HEK293 (cell line): ENCODE data around the gene BMP2K.
A peak's percentile ranks its signal among the peaks of the same experiment; 100 is the strongest.

Experiments
- CTCF ChIA-PET: fragments of 350-600 bp; formaldehyde crosslinking; extraction: SDS; loops from one replicate; lab custom pipeline; 2021; ENCODE audit warnings: antibody characterized with exemption; lab: Yijun Ruan, JAX
- POLR2A ChIA-PET: fragments of 300-600 bp; formaldehyde crosslinking; extraction: SDS; loops from one replicate; lab custom pipeline; 2020; ENCODE audit warnings: antibody characterized with exemption, inconsistent platforms; lab: Yijun Ruan, JAX
- H3K27ac ChIP-seq: fragments of 200-500 bp; sonication (Bioruptor generic); 2 replicates; pipeline ENCODE4 v1.5.1; 2014; ENCODE audit warnings: low read depth, low read length, control low read depth, inconsistent platforms; ENCODE audit errors: extremely low read depth
- H3K36me3 ChIP-seq, 2 experiments: fragments of 200-500 bp in 1 of 2; sonication (Bioruptor generic) in 1 of 2; 1 replicate in 1 of 2; 2 replicates in 1 of 2; pipeline ENCODE4 v1.5.1; 2014 to 2017; ENCODE audit warnings: inconsistent platforms in 2 of 2, low read length in 2 of 2; ENCODE audit not compliant: control insufficient read depth in 2 of 2, insufficient read depth in 1 of 2
- H3K4me1 ChIP-seq: fragments of 200-500 bp; sonication (Bioruptor generic); 2 replicates; pipeline ENCODE4 v1.5.1; 2014; ENCODE audit warnings: mild to moderate bottlenecking, low read length, inconsistent platforms; ENCODE audit not compliant: control insufficient read depth, insufficient read depth
- H3K4me3 ChIP-seq: 2 replicates; pipeline ENCODE4 v1.5.1; 2011; ENCODE audit warnings: low read depth, mild to moderate bottlenecking, control low read depth, low read length, moderate library complexity
- H3K9me3 ChIP-seq: fragments of 200-500 bp; sonication (Bioruptor generic); 2 replicates; pipeline ENCODE4 v1.5.1; 2014; ENCODE audit warnings: low read depth, low read length, inconsistent platforms; ENCODE audit not compliant: control insufficient read depth, insufficient read depth
- GLI4 ChIP-seq: fragments of 450-650 bp; formaldehyde crosslinking; IDR thresholded peaks from 2 replicates; pipeline ENCODE4 v1.5.1; 2016; ENCODE audit warnings: missing biosample characterization, missing genetic modification characterization
- GLIS1 ChIP-seq: fragments of 450-650 bp; formaldehyde crosslinking; IDR thresholded peaks from 2 replicates; pipeline ENCODE4 v1.5.1; 2016; ENCODE audit warnings: missing biosample characterization, missing genetic modification characterization
- KLF10 ChIP-seq: fragments of 450-650 bp; IDR thresholded peaks from 2 replicates; pipeline ENCODE4 v1.5.1; 2018; ENCODE audit warnings: missing biosample characterization, mild to moderate bottlenecking, missing genetic modification characterization
- OSR2 ChIP-seq: fragments of 450-650 bp; formaldehyde crosslinking; IDR thresholded peaks from 2 replicates; pipeline ENCODE4 v1.5.1; 2016; ENCODE audit warnings: missing biosample characterization, missing genetic modification characterization
- REPIN1 ChIP-seq: fragments of 450-650 bp; formaldehyde crosslinking; IDR thresholded peaks from 2 replicates; pipeline ENCODE4 v1.5.1; 2017; ENCODE audit warnings: missing biosample characterization, missing genetic modification characterization, low read depth
- ZNF133 ChIP-seq: fragments of 450-650 bp; formaldehyde crosslinking; IDR thresholded peaks from 2 replicates; pipeline ENCODE4 v1.5.1; 2016; ENCODE audit warnings: missing biosample characterization, missing genetic modification characterization
- ZNF311 ChIP-seq: fragments of 450-650 bp; formaldehyde crosslinking; IDR thresholded peaks from 2 replicates; pipeline ENCODE4 v1.5.1; 2017; ENCODE audit warnings: missing biosample characterization, missing genetic modification characterization, borderline replicate concordance
- ZNF335 ChIP-seq: fragments of 450-650 bp; formaldehyde crosslinking; conservative IDR thresholded peaks from 2 replicates; pipeline ENCODE4 v1.5.1; 2016; ENCODE audit warnings: missing biosample characterization, missing genetic modification characterization
- ZNF366 ChIP-seq: fragments of 450-650 bp; formaldehyde crosslinking; conservative IDR thresholded peaks from 2 replicates; pipeline ENCODE4 v1.5.1; 2016; ENCODE audit warnings: missing biosample characterization, missing genetic modification characterization
- ZNF433 ChIP-seq: fragments of 450-650 bp; formaldehyde crosslinking; IDR thresholded peaks from 2 replicates; pipeline ENCODE4 v1.5.1; 2016; ENCODE audit warnings: missing biosample characterization, missing genetic modification characterization, low read depth
- ZNF501 ChIP-seq: fragments of 450-650 bp; formaldehyde crosslinking; IDR thresholded peaks from 2 replicates; pipeline ENCODE4 v1.5.1; 2016; ENCODE audit warnings: missing biosample characterization, missing genetic modification characterization
- ZNF521 ChIP-seq: fragments of 450-650 bp; formaldehyde crosslinking; IDR thresholded peaks from 2 replicates; pipeline ENCODE4 v1.5.1; 2017; ENCODE audit warnings: missing biosample characterization, mild to moderate bottlenecking, missing genetic modification characterization
- ZNF548 ChIP-seq: fragments of 450-650 bp; formaldehyde crosslinking; IDR thresholded peaks from 2 replicates; pipeline ENCODE4 v1.5.1; 2016; ENCODE audit warnings: missing biosample characterization, missing genetic modification characterization
- ZNF600 ChIP-seq: fragments of 450-650 bp; formaldehyde crosslinking; IDR thresholded peaks from 2 replicates; pipeline ENCODE4 v1.5.1; 2016; ENCODE audit warnings: missing biosample characterization, missing genetic modification characterization
- ZNF664 ChIP-seq: fragments of 450-650 bp; formaldehyde crosslinking; IDR thresholded peaks from 2 replicates; pipeline ENCODE4 v1.5.1; 2016; ENCODE audit warnings: missing biosample characterization, missing genetic modification characterization
- ZNF747 ChIP-seq: fragments of 450-650 bp; formaldehyde crosslinking; IDR thresholded peaks from 2 replicates; pipeline ENCODE4 v1.5.1; 2016; ENCODE audit warnings: missing biosample characterization, missing genetic modification characterization
- TF ChIP-seq, protein P1 (sequence below): IDR thresholded peaks from 2 replicates; pipeline ENCODE4 v1.6.1; 2011; ENCODE audit warnings: mild to moderate bottlenecking, low read depth, low read length, borderline replicate concordance
- TF ChIP-seq, protein P2 (sequence below): fragments of 450-650 bp; formaldehyde crosslinking; IDR thresholded peaks from 2 replicates; pipeline ENCODE4 v1.5.1; 2016; ENCODE audit warnings: missing biosample characterization, missing genetic modification characterization, low read depth
- TF ChIP-seq, protein P3 (sequence below): fragments of 450-650 bp; formaldehyde crosslinking; IDR thresholded peaks from 2 replicates; pipeline ENCODE4 v1.5.1; 2016; ENCODE audit warnings: missing biosample characterization, missing genetic modification characterization
- TF ChIP-seq, protein P4 (sequence below): fragments of 450-650 bp; formaldehyde crosslinking; IDR thresholded peaks from 2 replicates; pipeline ENCODE4 v1.5.1; 2016; ENCODE audit warnings: missing biosample characterization, missing genetic modification characterization

Gene BMP2K

DNA sequence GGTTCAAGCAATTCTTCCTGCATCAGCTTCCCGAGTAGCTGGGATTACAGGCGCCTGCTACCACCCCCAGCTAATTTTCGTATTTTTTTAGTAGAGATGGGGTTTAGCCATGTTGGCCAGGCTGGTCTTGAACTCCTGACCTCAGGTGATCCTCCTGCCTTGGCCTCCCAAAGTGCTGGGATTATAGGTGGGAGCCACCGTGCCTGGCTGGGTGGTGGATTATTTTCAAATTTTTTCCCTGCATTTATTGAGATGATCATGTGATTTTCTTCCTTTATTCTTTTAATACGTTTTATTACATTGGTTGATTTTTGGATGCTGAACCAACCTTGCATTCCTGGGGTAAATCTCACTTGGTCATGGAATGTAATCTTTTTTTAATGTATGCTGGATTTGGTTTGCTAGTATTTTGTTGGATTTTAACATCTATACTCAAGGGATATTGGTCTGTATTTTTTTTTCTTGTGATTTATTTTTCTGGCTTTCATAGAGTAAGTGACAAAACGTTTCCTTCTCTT lies 30.9 kb downstream of the BMP2K start:
- ChIA-PET CTCF (no interaction called here), POLR2A (no interaction called here)
- Histone ChIP-seq H3K4me1 (0 out of 2 replicates have a peak, but pooled peaks cover 2% of the 10 kb centered on the region), H3K36me3 (no peaks in the 10 kb centered on the region), H3K27ac (no peak overlapping the region), H3K4me3 (no peak overlapping the region), H3K9me3 (no peaks in the 10 kb centered on the region)
- TF ChIP-seq KLF10 (no peak), REPIN1 (no peak), ZNF600 (tag by site-specific recombination) (no peak), ZNF335 (tag by site-specific recombination) (no peak), ZNF747 (tag by site-specific recombination) (no peak), ZNF366 (tag by site-specific recombination) (no peak), ZNF521 (tag by site-specific recombination) (no peak), ZNF501 (tag by site-specific recombination) (no peak), ZNF311 (tag by site-specific recombination) (no peak), ZNF548 (no peak)
- TF ChIP-seq, protein P1, sequence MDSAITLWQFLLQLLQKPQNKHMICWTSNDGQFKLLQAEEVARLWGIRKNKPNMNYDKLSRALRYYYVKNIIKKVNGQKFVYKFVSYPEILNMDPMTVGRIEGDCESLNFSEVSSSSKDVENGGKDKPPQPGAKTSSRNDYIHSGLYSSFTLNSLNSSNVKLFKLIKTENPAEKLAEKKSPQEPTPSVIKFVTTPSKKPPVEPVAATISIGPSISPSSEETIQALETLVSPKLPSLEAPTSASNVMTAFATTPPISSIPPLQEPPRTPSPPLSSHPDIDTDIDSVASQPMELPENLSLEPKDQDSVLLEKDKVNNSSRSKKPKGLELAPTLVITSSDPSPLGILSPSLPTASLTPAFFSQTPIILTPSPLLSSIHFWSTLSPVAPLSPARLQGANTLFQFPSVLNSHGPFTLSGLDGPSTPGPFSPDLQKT = no peak
- TF ChIP-seq, protein P2, sequence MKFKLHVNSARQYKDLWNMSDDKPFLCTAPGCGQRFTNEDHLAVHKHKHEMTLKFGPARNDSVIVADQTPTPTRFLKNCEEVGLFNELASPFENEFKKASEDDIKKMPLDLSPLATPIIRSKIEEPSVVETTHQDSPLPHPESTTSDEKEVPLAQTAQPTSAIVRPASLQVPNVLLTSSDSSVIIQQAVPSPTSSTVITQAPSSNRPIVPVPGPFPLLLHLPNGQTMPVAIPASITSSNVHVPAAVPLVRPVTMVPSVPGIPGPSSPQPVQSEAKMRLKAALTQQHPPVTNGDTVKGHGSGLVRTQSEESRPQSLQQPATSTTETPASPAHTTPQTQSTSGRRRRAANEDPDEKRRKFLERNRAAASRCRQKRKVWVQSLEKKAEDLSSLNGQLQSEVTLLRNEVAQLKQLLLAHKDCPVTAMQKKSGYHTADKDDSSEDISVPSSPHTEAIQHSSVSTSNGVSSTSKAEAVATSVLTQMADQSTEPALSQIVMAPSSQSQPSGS (tag by site-specific recombination) = no peak

DNA sequence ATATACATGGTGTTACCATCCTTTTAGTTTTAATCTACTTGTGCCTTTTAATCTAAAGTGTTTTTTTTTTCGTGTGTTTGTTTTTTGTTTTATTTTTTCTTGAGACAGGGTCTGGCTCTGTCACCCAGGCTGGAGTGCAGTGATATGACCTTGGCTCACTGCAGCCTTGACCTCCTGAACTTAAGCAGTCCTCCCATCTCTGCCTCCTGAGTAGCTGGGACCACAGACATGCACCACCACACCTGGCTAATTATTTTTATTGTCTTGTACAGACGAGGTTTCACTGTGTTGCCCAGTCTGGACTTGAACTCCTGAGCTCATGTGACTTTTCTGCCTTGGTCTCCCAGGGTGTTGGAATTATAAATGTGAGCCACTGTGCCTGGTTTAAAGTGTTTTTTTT lies 33.1 kb downstream of the BMP2K start:
- CTCF ChIA-PET = interaction anchor here (0.5 to 0.7 kb wide), 3 partner anchors 21 to 528 kb away, joined by 3 to 5 read pairs (median 3); no protein-coding TSS in a partner anchor
- no peak overlapping the region for H3K4me3 ChIP-seq
- H3K9me3 ChIP-seq = no peaks in the 10 kb centered on the region
- H3K36me3 ChIP-seq = no peaks in the 10 kb centered on the region
- H3K27ac ChIP-seq = no peak overlapping the region
- POLR2A ChIA-PET = interaction anchor here (0.6 kb wide), 1 partner anchor 956 kb away, joined by 4 read pairs; no protein-coding TSS in a partner anchor
- 0 out of 2 replicates have a peak, but pooled peaks cover 2% of the 10 kb centered on the region for H3K4me1 ChIP-seq
- TF ChIP-seq ZNF133 (tag by site-specific recombination) (no peak), GLI4 (tag by site-specific recombination) (no peak), GLIS1 (tag by site-specific recombination) (peak; percentile 37; the same call in 1 of the 2 replicates), OSR2 (no peak), ZNF433 (tag by site-specific recombination) (no peak), ZNF664 (no peak)
- TF ChIP-seq, protein P3, sequence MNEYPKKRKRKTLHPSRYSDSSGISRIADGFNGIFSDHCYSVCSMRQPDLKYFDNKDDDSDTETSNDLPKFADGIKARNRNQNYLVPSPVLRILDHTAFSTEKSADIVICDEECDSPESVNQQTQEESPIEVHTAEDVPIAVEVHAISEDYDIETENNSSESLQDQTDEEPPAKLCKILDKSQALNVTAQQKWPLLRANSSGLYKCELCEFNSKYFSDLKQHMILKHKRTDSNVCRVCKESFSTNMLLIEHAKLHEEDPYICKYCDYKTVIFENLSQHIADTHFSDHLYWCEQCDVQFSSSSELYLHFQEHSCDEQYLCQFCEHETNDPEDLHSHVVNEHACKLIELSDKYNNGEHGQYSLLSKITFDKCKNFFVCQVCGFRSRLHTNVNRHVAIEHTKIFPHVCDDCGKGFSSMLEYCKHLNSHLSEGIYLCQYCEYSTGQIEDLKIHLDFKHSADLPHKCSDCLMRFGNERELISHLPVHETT (tag by site-specific recombination) = no peak
- TF ChIP-seq, protein P4, sequence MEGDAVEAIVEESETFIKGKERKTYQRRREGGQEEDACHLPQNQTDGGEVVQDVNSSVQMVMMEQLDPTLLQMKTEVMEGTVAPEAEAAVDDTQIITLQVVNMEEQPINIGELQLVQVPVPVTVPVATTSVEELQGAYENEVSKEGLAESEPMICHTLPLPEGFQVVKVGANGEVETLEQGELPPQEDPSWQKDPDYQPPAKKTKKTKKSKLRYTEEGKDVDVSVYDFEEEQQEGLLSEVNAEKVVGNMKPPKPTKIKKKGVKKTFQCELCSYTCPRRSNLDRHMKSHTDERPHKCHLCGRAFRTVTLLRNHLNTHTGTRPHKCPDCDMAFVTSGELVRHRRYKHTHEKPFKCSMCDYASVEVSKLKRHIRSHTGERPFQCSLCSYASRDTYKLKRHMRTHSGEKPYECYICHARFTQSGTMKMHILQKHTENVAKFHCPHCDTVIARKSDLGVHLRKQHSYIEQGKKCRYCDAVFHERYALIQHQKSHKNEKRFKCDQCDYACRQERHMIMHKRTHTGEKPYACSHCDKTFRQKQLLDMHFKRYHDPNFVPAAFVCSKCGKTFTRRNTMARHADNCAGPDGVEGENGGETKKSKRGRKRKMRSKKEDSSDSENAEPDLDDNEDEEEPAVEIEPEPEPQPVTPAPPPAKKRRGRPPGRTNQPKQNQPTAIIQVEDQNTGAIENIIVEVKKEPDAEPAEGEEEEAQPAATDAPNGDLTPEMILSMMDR (tag by site-specific recombination) = no peak
